Middle frontal gyrus (tissue), 1 donor: ENCODE data around the gene CYB5D1.

Source experiments
- DNase-seq: peaks from one replicate; pipeline ENCODE4 v3.0.0-alpha.2; 2015; ENCODE audit warnings: low spot score; ENCODE audit errors: extremely low spot score

Gene CYB5D1

GRCh38 chr17:7885367-7886226, 27.8 kb downstream of the CYB5D1 start:
- DNase-seq, result no peak

- no peak for DNase-seq
Measured at GRCh38 chr17:7886227-7887037, 28.6 kb downstream of the CYB5D1 start.

- no peak for DNase-seq
Measured at GRCh38 chr17:7887038-7887481, 29.3 kb downstream of the CYB5D1 start.

- peak; percentile 86 for DNase-seq
Measured at GRCh38 chr17:7887482-7888183, 29.8 kb downstream of the CYB5D1 start.

GRCh38 chr17:7888184-7888920, 30.5 kb downstream of the CYB5D1 start, which contains the start of gene CHD3:
Gene CHD3, plus strand, starts transcription at chr17:7888789. Its CDS starts 212 bp downstream, at chr17:7889001.
- DNase-seq, result no peak

GRCh38 chr17:7889166-7889955, 31.6 kb downstream of the CYB5D1 start:
- DNase-seq, result peak; percentile 92

- DNase-seq, result no peak
Measured at GRCh38 chr17:7893187-7893880, 35.5 kb downstream of the CYB5D1 start.

GRCh38 chr17:7894226-7894625, 36.4 kb downstream of the CYB5D1 start:
- DNase-seq, result no peak

- no peak for DNase-seq
Measured at GRCh38 chr17:7894866-7895265, 37.1 kb downstream of the CYB5D1 start.

GRCh38 chr17:7897090-7897489, 39.3 kb downstream of the CYB5D1 start:
- no peak for DNase-seq

GRCh38 chr17:7897773-7898172, 40.0 kb downstream of the CYB5D1 start:
- no peak for DNase-seq

GRCh38 chr17:7903154-7904103, 45.6 kb downstream of the CYB5D1 start:
- no peak for DNase-seq

GRCh38 chr17:7909089-7909488, 51.3 kb downstream of the CYB5D1 start:
- DNase-seq, result no peak

- DNase-seq, result no peak
Measured at GRCh38 chr17:7910281-7910680, 52.5 kb downstream of the CYB5D1 start.

- DNase-seq, result no peak
Measured at GRCh38 chr17:7910711-7911110, 52.9 kb downstream of the CYB5D1 start.

- no peak for DNase-seq
Measured at GRCh38 chr17:7911116-7911515, 53.3 kb downstream of the CYB5D1 start.
